Suppressor macrophage (primary cell): ENCODE results near the gene ALDH1B1.
A peak's percentile ranks its signal among the peaks of the same experiment; 100 is the strongest.
"Not testable (repeated sequence)": the region's sequence is repeated elsewhere in the genome, so short reads cannot be mapped to it uniquely, and the experiment has no call there.

Experiments
- DNase-seq, 4 experiments: peaks; one replicate each; pipeline ENCODE4 v3.0.0-alpha.2; 2020 to 2022

ALDH1B1 gene

DNA sequence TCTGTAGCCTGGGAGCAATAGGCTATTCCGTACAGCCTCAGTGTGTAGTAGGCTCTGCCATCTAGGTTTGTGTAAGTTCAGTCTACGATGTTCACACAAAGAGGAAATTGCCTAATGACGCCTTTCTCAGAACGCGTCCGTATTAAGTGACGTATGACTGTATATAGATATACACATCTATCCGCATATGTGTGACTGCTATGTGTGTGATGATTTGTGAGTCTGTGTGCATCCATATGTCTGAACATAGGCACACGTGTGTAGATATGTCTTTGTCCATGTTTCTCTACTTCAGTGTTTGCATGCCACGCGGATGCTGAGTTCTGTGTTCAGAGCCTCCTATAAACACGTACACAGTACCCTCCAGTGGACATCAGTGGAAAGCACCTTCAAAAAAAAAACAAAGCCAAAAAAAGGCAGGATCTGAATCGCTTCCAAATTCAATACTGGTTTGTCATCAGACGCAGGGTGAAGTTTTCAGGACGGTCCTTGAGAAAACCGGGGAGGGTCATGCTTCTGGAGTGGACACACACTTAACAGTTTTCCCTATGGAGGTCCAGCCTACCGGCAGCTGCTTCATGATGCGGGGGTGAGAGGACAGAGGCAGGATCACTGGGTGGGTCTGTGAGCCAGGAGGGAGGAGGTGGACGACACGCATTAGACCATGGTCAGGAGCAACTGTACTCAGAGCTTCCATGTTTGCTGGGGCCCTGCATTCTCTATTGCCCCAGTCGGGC is 29.5 kb upstream of the ALDH1B1 start:
- peak; percentile 60 to 83 (median 70) for DNase-seq

DNA sequence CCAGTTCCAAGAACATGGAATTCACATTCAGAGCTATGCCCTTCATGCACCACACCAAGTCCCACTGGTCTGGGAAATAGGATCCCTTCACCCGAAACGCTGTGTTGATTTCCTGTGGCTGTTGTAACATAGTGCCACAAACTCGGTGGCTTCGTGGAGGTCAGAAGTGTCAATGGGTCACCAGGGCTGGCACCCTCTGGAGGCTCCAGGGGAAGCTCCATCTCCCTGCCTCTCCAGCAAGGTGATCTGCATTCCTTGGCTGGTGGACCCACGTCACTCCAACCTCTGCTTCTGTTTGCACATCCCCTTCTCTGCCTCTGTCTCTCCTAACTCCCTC is 28.9 kb upstream of the ALDH1B1 start:
- DNase-seq = no peak

DNA sequence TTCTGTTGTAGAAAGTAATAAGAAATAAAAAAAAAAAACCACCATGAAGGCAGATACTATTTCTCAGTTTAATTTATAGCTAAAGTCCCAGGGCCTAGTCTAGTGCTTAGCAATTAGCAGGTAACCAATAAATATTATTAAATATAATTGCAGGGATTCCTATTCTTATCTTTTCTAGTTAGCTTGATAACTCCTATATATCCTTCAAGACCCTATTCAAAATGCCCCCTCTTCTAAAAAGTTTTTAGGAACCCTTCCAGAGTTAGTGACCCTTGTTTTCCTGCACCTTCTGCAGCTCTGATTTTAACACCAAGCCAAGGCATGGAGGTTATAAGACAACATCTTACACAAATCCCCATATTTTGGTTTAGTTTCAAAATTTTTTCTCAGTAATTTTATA is 24.6 kb upstream of the ALDH1B1 start:
- DNase-seq = no peak

DNA sequence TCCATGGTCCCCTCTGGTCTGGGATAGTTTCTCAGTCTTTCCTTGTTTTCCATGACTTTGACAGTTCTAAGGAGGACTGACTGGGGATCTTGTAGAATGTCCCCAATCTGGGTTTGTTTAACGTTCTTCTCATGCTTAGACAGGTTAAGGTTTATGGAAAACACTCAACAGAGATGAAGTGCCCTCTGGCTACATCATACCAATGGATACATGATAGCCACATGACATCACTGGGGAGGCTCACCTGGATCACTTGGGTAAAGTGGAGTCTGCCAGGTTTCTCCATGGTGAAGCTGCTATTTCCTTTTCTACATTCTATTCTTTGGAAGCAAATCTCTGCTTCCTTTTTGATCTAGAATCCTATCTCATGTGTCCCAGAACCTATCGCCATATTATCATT is 23.8 kb upstream of the ALDH1B1 start:
- DNase-seq = no peak

DNA sequence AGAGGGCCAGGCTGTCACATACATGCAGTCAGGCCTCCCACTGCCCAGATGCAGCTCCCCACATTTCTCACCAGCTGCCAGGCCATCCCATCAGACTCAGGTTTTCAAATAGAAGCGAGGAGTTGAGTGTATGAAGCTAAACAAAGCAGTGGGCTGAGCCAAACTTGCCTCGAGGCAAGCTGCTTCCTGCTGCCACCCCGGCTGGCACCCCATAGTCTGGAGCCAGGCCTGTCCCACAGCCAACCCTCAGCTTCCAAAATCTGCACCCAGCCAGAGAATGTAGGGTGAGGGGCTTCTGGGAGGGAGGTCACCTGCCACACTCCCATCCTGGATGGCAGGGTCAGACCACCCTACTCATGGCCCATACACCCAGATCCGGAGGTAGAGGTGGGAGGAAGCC is 22.3 kb upstream of the ALDH1B1 start:
- DNase-seq = no peak

DNA sequence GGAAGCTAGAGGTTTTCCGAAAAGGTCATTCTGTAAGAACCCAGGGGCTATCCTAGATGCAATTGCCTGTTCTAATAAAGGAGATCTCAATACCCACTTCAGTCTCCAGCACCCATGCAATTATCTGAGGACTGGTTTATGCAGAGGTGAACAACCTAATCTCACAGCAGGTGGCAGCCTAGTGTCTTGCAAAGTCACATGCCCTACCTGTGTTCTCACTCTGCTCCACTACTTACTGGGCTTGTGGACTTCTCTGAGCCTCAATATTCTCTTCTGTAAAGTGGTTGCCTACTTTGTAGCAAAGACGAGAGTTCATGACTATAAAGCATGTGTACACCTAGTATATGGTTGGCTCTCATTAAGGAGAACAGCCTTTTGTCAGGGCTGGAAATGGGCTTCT is 21.0 kb upstream of the ALDH1B1 start:
- DNase-seq = no peak

DNA sequence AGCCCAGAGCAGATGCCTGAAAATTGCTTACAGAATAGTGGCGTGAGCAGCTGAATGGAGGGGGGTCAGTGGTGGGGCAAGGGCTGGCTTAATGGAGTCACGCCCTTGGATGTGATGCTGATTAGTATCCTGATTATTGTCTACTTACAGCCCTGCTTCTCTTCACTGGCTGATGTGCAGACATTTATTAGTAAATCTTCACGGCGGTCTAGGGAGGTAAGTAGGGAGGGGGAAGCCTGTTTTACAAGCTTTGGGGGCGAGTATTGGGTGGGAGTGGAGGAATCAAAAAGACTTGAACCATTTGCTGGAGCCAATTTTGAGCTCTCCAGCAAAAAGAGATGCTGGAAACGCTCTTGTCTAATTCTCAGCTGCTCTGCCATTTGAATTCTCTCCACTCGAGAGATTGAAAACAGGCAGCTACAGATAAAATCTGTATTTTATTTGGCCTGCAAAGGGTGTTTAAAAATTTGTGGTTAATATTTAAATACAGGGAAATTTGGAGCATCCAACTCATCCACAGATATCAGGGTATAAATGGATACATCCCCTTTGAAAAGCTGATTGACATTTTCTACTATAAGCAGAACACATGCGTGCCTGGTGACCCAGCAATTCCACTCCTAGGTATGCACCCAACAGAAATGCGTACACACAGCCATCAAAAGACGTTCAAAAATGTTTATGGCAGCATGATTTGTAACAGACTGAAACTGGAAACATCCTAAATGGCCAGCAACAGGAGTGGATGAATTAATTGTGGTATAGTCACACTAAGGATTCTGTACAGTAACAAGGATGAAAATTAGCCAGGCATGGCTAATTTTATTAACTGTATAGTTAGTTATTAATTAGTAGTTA is 19.5 kb upstream of the ALDH1B1 start:
- no peak for DNase-seq

DNA sequence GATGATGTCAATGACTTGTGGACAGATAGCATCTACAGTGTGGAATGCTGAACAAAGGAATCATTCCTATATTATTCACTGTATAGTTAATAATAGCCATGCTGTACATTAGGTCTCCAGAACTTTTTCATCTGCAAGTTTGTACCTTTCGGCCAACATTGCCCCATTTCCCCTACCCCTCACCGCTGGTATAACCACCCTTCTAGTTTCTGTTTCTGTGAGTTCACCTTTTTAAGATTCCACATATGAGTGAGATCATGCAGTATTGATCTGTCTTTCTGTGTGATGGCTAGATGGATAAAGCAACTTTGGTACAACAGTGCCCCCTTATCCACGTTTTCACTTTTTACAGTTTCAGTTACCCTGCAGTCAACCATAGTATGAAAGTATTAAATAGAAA is 18.8 kb upstream of the ALDH1B1 start:
- no peak for DNase-seq

DNA sequence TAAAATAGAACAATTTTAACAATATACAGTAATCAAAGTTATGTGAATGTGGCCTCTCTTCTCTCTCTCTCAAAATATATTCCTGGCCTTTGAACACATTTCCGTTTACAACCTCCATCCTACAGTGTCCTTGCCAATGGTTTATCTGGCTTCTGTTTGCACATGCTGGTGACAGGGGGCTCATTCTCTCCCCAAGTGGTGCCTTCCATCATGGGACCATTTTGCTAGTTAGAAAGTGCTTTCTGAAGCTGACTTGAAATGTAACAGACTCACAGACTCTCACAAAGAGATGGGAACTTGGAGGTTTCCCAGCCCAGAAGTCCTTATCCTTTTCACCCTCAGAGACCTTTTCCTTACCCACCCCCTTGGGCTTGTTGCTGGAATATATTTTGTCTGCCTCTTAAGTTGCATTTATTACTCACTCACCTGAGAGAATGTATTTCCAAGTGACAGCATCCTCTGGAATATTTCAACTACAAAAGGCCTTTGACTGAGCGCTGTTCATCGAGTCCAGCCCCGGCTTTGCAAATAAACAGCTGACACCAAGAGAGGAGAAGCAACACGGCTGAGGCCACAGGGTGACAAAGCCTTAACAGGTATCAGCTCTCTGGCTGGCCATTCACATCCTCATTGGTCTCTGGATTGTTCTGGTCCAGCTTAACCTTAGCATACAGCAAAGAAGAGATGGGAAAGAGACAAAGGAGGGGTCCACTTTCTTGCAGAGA is 17.5 kb upstream of the ALDH1B1 start:
- DNase-seq = no peak

DNA sequence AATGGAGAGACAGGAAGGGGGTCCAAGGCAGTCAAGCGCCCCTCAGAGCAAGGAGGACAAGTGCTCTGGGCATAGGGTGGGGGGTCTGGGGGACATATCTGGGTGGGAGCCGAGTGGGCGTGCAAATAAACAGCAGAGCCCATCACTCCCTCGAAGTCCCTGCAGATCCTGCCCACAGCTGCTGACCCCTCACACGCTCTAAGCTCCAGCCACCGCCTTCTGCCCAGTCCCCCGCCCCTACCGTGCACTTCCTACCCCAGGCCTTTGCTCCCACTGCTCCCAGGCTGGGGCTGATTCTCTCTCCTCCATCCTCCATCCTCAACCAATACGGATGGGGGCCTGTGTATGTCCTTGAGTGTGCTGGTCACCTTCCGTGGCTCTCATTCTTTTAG is 16.9 kb upstream of the ALDH1B1 start:
- DNase-seq = no peak

DNA sequence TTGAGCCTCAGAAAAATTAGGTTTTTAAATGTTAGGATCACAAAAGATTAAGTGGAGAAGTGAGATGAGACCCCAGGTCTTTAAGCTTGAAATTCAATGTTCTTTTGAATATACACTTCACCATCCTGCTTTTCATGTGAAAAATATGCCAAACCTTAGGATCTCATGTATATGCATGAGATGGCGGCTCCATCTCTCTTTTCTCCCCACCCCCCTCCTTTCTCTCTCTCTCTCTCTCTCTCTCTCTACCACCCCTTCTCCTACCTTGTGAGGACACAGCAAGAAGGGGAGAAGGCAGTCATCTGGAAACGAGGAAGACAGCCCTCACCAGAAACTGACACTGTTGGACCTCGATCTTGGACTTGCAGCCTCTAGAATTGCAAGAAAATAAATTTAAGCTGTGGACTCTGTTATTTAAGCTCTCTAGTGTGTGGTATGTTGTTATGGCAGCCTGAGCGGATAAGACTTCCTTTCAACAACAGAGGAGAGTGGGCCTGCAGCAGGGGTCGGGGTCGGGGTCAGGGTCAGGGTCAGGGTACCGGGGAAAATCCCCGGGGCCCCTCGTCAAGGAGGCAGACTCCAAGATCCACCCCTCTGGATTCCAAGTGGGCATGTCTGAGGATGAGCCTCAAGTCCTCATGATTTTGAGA is 16.4 kb upstream of the ALDH1B1 start:
- no peak for DNase-seq

DNA sequence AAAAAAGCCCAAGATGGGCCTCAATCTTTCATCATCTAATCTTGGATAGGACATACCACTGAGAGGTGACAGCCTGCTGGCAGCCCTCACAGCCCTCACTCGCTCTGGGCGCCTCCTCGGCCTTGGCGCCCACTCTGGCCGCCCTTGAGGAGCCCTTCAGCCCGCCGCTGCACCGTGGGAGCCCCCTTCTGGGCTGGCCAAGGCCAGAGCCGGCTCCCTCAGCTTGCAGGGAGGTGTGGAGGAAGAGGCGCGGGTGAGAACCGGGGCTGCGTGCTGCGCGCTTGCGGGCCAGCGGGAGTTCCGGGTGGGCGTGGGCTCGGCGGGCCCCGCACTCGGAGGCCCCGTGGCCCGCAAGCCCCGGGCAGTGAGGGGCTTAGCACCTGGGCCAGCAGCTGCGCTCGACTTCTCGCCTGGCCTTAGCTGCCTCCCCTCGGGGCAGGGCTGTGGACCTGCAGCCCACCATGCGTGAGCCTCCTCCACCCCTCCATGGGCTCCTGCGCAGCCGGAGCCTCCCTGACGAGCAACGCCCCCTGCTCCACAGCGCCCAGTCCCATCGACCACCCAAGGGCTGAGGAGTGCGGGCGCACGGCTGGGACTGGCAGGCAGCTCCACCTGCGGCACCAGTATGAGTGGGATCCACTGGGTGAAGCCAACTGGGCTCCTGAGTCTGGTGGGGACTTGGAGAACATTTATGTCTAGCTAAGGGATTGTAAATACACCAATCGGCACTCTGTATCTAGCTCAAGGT is 15.0 kb upstream of the ALDH1B1 start:
- DNase-seq = not testable (repeated sequence)

DNA sequence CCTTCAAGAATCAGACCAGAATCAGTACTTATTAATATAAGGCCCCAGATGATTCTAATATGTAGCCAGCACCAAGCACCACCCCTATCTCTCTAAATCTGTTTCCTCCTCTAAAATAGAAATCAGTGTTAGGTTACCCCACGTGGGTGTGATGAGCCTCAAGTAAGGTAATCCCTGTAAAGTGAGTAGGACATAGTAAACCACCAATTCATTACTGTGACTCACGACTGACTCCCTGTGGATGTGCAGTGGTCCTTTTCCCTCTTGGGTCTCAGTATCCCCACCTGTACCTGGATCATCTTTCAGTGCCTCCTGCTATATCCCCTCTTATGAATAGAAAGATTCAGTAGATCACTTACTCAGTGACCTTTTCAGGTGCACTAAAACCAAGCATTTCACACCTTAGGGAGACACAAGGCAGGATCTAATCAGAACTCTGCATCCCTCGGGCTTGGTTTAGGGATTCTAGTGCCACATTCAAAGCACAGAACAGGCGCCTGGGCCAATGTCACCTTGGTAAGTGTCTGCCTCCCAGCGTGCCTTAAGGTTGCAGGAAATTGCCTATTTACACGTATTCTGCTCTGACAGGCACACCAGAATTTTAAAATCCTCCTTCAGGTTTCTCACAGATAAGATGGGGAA is 12.2 kb upstream of the ALDH1B1 start:
- no peak for DNase-seq

DNA sequence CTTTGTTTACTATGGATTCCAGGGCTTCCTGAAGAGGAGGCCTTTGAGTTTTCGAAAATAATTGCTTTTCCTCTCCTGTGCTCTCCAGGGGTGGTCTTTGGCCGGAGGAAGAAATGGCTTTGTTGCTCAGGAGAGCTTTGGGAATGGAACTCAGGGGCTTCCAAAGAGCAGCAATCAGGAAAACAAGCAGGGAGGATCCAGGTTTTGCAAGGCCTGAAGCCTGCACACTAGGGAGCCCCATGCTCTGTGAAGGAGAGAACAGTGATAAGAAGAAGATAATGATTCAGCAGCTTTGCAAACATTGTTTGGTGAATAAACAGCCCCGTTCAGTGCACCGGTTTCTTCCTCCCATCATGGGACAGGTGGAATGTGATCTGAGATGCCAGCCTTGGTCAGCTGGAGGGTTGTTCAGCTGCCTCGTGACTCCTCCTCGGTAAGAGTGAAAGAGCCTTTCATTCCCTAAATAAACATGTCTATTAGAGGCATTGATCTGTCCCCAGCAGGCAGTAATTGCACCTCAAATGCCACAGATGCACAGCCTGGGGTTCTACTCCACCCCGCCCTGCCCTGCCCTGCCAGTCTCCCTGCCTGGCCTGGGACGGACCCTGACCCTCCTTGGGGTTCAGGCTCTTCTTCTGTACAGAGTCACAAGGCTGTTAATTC is 11.5 kb upstream of the ALDH1B1 start:
- no peak for DNase-seq

DNA sequence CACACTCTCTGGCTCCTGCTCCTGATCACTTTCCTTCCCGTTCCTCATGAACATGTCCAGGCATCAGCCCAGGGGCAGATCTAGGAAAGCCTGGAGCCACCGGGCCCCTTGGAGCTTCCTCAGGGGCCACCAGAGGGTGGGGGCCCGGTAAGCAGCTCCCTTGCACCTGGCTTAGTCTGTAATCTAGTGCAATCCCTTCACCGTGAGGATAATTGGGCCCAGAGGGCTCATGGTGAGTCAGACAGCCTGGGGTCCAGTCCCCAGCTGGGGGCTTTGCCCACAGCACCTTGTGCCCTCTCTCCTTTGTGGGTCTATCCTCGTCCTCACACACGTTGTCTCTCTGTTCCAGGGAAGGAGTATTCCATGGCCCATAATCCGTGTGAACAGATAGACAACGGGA is 10.4 kb upstream of the ALDH1B1 start:
- DNase-seq = no peak

DNA sequence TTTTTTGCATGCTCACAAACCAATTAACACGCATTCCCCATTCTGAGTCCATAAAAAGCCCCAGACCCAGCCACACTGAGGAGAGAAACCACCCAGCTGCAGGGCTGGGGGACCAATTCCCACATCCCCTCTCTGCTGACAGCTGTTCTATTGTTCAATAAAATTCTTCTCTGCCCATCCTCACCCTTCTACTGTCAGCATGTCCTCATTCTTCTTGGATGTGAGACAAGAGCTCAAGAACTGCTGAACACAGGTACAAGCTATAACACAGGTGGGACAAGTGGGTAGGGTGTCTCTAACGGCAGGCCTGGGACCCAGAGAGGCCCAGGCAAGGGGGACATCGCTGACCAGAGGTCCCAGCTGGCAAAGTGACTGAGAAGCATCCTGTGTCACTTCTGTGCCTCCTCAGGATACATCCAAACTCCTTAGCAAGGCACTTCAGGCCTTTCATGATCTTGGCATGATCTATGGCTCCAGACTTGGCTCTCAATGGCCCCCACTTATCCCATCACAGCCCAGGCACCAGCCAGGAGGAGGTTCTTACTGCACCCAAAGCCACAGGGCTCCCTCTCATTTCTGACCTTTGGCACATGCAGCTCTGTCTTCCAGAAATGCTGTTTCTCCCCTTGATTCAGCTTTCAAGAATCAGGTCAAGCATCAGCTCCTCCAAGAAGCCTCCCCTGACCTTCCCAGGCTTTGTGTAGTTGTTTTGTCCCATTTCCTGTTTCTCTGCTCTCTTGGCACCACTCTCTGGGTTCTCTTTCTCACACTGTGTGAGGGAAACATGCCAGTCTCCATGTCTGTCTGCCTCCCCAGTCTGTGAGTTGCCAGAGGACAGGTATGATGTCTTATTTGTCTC is 7.3 kb upstream of the ALDH1B1 start:
- no peak for DNase-seq

DNA sequence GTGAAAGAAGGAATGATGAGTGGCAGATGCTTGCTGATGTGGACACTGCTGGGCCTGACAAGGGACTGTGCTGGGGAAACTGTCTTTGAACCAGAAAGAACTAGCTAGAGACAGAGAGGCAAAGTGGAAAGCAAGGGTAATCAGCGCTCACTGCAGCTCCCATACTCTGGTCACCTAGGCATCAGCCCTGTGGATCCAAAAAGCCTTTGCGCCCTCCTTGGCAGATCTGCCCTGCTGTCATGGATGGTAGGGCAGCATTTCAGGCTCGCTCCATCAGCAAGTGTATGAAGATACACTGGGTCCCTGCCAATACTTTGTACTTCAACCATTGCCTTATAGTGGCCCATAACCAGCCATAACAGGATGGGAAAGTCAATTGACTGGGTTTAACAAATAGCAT is 6.6 kb upstream of the ALDH1B1 start:
- DNase-seq = no peak

DNA sequence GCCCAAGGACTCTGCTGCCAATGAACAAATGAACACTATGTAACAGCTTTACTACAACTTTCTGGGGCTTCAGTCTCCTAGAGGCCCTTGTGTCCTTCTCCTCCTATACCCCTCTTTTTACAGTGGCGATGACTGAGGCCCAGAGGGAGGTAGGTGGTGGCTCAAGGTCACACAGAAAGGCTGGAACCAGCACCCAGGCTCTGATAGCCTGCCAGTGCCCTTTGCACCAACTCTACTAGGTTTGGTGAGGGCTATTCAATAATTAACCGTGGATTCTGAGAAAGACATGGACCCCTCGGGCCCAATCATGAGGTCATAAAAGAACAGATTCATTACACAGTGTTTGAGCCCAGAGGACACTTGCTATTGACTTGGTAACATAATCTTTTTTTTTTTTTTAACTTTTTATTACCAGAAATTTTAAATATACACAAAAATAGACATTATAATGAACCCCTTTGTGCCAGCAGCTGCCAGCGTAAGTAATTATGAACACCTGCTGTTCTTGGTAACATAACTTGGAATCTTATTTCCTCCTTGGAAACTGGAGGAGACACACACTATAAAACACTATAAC is 6.1 kb upstream of the ALDH1B1 start:
- no peak for DNase-seq

DNA sequence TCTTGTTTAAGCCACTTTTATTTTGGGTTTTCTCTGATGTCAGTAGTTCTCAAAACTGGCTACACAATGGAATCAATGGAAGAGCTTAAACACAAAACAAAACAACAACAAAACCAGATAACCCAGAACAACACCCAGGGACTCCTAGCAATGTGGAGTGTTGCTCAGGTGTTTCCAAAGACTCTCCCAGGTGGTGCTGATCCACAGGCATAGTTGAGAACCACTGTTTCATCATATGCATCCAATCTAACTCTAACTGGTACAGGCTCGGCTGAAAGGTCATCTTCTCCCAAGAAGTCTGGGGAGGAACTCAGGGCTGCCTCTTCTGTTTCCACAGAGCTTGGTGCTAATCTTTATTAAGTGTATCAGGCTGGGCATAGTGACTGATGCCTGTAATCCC is 5.4 kb upstream of the ALDH1B1 start:
- no peak for DNase-seq

DNA sequence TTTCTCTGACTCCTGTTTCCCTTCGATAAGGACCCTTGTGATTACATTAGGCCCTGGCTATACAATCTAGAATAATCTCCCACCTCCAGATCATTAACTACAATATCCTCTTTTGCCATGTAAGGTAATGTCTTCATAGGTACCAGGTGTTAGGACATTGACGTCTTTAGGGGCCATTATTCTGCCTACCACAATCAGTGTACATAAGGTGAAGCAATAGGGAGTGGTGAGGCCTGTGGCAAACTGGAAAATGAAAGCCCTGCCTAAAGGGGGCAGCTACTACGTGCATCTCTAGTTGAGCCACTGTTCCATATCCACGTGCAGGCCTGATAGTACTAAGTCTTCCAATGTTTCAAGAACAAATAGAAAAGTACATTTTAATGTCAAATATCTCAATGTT is 4.8 kb upstream of the ALDH1B1 start:
- DNase-seq = no peak
